GM13977 (cell line): Measurements from ENCODE around the gene RAD51B.
A peak's percentile ranks its signal among the peaks of the same experiment; 100 is the strongest.

Source experiments
- DNase-seq: peaks from one replicate; pipeline ENCODE4 v3.0.0; 2012; ENCODE audit warnings: low spot score
- in situ Hi-C: fragments of 300-500 bp; cut with MboI; formaldehyde crosslinking; loops from one replicate; pipeline ENCODE4 v1.12.0; 2022; ENCODE audit warnings: low sequenced_read_pairs, low pct_unique_long_range_greater_than_20kb, mixed read lengths, inconsistent platforms; ENCODE audit not compliant: unreplicated experiment
- TF ChIP-seq, protein P1 (sequence below): IDR thresholded peaks from 2 replicates; pipeline ENCODE4 v1.5.1; 2012; ENCODE audit warnings: mild to moderate bottlenecking, control low read depth; ENCODE audit not compliant: insufficient read depth; ENCODE audit errors: extremely low read depth, missing control alignments

RAD51B gene

DNA sequence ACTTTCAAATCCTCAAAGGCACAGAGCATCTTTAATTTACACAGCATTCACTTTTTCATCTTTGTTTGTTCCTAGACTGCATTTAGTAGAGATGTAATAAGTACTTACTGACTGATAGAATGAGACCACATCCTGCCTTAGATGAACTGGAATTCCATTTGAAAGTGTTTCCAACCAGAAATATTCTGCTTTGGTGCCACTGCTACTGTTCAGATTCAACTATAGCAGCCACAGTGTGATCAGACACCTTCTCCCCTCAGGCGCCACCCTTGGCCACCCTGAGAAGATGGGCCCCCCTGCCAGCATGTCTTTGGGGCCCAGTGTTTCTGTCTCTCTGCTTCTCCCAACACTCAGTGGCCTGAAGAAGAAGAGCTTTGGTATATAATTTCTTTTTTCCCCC, 449.1 kb downstream of the RAD51B start:
- in situ Hi-C loops: no loop called here
- no peak for DNase-seq
- TF ChIP-seq, protein P1, sequence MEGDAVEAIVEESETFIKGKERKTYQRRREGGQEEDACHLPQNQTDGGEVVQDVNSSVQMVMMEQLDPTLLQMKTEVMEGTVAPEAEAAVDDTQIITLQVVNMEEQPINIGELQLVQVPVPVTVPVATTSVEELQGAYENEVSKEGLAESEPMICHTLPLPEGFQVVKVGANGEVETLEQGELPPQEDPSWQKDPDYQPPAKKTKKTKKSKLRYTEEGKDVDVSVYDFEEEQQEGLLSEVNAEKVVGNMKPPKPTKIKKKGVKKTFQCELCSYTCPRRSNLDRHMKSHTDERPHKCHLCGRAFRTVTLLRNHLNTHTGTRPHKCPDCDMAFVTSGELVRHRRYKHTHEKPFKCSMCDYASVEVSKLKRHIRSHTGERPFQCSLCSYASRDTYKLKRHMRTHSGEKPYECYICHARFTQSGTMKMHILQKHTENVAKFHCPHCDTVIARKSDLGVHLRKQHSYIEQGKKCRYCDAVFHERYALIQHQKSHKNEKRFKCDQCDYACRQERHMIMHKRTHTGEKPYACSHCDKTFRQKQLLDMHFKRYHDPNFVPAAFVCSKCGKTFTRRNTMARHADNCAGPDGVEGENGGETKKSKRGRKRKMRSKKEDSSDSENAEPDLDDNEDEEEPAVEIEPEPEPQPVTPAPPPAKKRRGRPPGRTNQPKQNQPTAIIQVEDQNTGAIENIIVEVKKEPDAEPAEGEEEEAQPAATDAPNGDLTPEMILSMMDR: no peak

- TF ChIP-seq, protein P1: no peak
- in situ Hi-C loops: no loop called here
- DNase-seq: no peak
Measured at GRCh38 chr14:68269136-68269927, 449.8 kb downstream of the RAD51B start.

- no peak for DNase-seq
- TF ChIP-seq, protein P1: no peak
- in situ Hi-C loops: no loop called here
Measured at GRCh38 chr14:68270342-68270741, 450.8 kb downstream of the RAD51B start.

DNA sequence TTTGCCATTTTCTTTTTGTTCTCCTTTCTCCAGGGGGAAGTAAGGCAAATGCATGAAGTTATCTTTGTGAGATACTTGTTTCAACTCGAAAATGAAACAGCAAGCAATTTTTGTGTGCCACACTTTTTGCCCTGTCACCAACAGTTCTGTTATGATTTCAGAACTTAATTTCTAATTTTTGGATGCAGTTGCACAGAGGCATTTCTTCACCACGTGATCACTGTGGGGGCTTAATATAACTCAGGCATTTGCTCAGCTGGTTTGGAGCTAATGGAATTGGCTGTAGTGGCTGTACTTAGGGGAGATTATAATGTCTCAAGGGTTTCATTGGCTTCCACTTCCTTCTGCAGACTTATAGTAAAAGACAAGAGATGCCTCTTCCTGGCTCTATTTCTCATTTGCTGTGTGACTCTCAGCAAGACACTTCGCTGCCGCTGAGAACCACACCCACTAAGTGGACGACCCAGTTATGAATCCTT, 452.4 kb downstream of the RAD51B start:
- DNase-seq: no peak
- in situ Hi-C loops: no loop called here

DNA sequence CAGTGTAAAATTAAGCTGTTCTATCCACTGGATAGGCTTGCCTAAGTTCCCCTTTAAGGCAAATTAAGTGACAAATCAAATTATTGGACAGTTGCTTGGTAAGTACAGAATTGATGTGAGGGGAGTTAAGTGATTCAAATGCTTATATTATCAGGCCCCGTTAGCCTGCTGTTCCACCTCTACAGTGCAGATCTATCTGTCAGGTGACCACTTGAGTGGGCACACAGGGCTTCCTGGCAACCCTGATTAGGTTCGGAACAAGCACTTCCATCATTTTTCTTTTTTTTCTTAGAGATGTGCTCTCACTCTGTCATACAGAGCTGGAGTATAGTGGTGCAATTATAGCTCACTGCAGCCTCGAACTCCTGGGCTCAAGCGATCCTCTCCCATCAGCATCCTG, 453.8 kb downstream of the RAD51B start:
- TF ChIP-seq, protein P1: no peak
- DNase-seq: no peak
- in situ Hi-C loops: no loop called here

More for the DNA sequence above, 452.4 kb downstream of the RAD51B start:
- TF ChIP-seq, protein P1: no peak

DNA sequence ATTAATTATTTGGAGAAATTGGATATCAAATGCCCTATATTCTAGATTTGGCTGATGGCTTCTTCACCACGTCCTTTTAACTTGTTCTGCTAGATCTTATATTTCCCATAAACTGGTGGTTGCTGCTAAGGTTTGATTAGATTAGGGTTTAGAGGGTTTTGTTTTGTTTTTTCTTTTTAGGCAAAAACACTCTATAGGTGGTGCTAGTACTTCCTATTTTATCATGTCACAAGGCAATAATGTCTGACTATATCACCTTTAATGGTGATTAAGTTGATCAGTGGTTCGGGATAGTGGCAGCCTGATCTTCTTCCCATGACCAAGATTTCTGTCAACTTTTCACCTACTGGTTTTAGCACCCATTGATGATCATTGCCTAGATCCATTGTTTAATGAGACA, 455.1 kb downstream of the RAD51B start:
- in situ Hi-C loops: no loop called here
- no peak for DNase-seq
- TF ChIP-seq, protein P1: peak; percentile 24
